ENCODE data around the gene MAN2B2.

The MAN2B2 gene

GRCh38 chr4:6618386-6619115, 43.6 kb downstream of the MAN2B2 start:
- no peaks in the 10 kb centered on the region for H3K79me2 ChIP-seq (ENCODE audit: insufficient read depth, low read length)
- no peaks in the 10 kb centered on the region for H3K9me2 ChIP-seq (replicated peaks; ENCODE audit: insufficient read depth, low read length)
- H3K9ac ChIP-seq (ENCODE audit: low read length), result no peak overlapping the region
- no peak overlapping the region for H3K4me3 ChIP-seq (ENCODE audit: insufficient read depth, low read length, poor library complexity, severe bottlenecking)
- H3K27me3 ChIP-seq (ENCODE audit: low read length), result no peaks in the 10 kb centered on the region
- H2AFZ ChIP-seq (ENCODE audit: low read depth, low read length, severe bottlenecking), result no peak overlapping the region
- H3K36me3 ChIP-seq (ENCODE audit: low read length), result no peaks in the 10 kb centered on the region
- H3K9me3 ChIP-seq (ENCODE audit: insufficient read depth, low read length), result no peaks in the 10 kb centered on the region
- no peaks in the 10 kb centered on the region for H4K20me1 ChIP-seq (ENCODE audit: low read depth, low read length)
- no peak overlapping the region for H3K4me2 ChIP-seq (ENCODE audit: low read depth, low read length, poor library complexity, severe bottlenecking)
- TF ChIP-seq CTCF (IDR thresholded peaks at IDR 0.05; ENCODE audit: insufficient read depth, low read length, poor library complexity, severe bottlenecking) (no peak), EZH2phosphoT487 (conservative IDR thresholded peaks at IDR 0.05; ENCODE audit: low read length) (no peak)
- no peaks in the 10 kb centered on the region for H3F3A ChIP-seq (ENCODE audit: insufficient read depth)
- H3K27ac ChIP-seq (ENCODE audit: low read depth, low read length), result no peak overlapping the region

GRCh38 chr4:6619116-6619465, 44.1 kb downstream of the MAN2B2 start:
- no peaks in the 10 kb centered on the region for H3K9me2 ChIP-seq (replicated peaks; ENCODE audit: insufficient read depth, low read length)
- H3K27ac ChIP-seq (ENCODE audit: low read depth, low read length), result no peak overlapping the region
- no peak for TF ChIP-seq CTCF (IDR thresholded peaks at IDR 0.05; ENCODE audit: insufficient read depth, low read length, poor library complexity, severe bottlenecking)
- no peak for TF ChIP-seq EZH2phosphoT487 (conservative IDR thresholded peaks at IDR 0.05; ENCODE audit: low read length)
- H3K79me2 ChIP-seq (ENCODE audit: insufficient read depth, low read length), result no peaks in the 10 kb centered on the region
- no peaks in the 10 kb centered on the region for H4K20me1 ChIP-seq (ENCODE audit: low read depth, low read length)
- no peaks in the 10 kb centered on the region for H3K27me3 ChIP-seq (ENCODE audit: low read length)
- no peaks in the 10 kb centered on the region for H3K36me3 ChIP-seq (ENCODE audit: low read length)
- no peaks in the 10 kb centered on the region for H3F3A ChIP-seq (ENCODE audit: insufficient read depth)
- H3K9me3 ChIP-seq (ENCODE audit: insufficient read depth, low read length), result no peaks in the 10 kb centered on the region
- H3K9ac ChIP-seq (ENCODE audit: low read length), result no peak overlapping the region
- H2AFZ ChIP-seq (ENCODE audit: low read depth, low read length, severe bottlenecking), result no peak overlapping the region
- H3K4me3 ChIP-seq (ENCODE audit: insufficient read depth, low read length, poor library complexity, severe bottlenecking), result no peak overlapping the region
- no peak overlapping the region for H3K4me2 ChIP-seq (ENCODE audit: low read depth, low read length, poor library complexity, severe bottlenecking)

GRCh38 chr4:6619466-6620255, 44.7 kb downstream of the MAN2B2 start:
- Histone ChIP-seq H2AFZ (ENCODE audit: low read depth, low read length, severe bottlenecking) (no peak overlapping the region), H3K27ac (ENCODE audit: low read depth, low read length) (no peak overlapping the region), H4K20me1 (ENCODE audit: low read depth, low read length) (no peaks in the 10 kb centered on the region), H3K9ac (ENCODE audit: low read length) (no peak overlapping the region), H3K4me2 (ENCODE audit: low read depth, low read length, poor library complexity, severe bottlenecking) (no peak overlapping the region), H3K4me3 (ENCODE audit: insufficient read depth, low read length, poor library complexity, severe bottlenecking) (no peak overlapping the region), H3K9me2 (replicated peaks; ENCODE audit: insufficient read depth, low read length) (no peaks in the 10 kb centered on the region), H3K79me2 (ENCODE audit: insufficient read depth, low read length) (no peaks in the 10 kb centered on the region), H3K36me3 (ENCODE audit: low read length) (no peaks in the 10 kb centered on the region), H3F3A (ENCODE audit: insufficient read depth) (no peaks in the 10 kb centered on the region), H3K9me3 (ENCODE audit: insufficient read depth, low read length) (no peaks in the 10 kb centered on the region), H3K27me3 (ENCODE audit: low read length) (no peaks in the 10 kb centered on the region)
- TF ChIP-seq CTCF (IDR thresholded peaks at IDR 0.05; ENCODE audit: insufficient read depth, low read length, poor library complexity, severe bottlenecking), result no peak
